GM23248 (cell line): Measurements from ENCODE around the gene ACO2. TPM values are rescaled to one million over a fixed set of nuclear protein-coding genes. Genes with fewer than 3 reads are reported as not detected.

Experiments
- DNase-seq: peaks from one replicate; pipeline ENCODE4 v3.0.0-alpha.2; 2015
- H2AFZ ChIP-seq: fragments of 200-600 bp; sonication (generic); 2 replicates; pipeline ENCODE4 v1.6.1; 2016; ENCODE audit warnings: antibody characterized with exemption
- H3F3A ChIP-seq: fragments of 200-600 bp; sonication (generic); 2 replicates; pipeline ENCODE4 v1.6.1; 2016; ENCODE audit warnings: mild to moderate bottlenecking, antibody characterized with exemption, mixed run types; ENCODE audit not compliant: insufficient read depth
- H3K27ac ChIP-seq: fragments of 200-600 bp; sonication (generic); 2 replicates; pipeline ENCODE4 v1.5.1; 2016; ENCODE audit warnings: mild to moderate bottlenecking
- H3K27me3 ChIP-seq: fragments of 200-600 bp; sonication (generic); replicated peaks from 2 replicates; pipeline ENCODE4 v1.6.1; 2016; ENCODE audit warnings: mild to moderate bottlenecking; ENCODE audit not compliant: insufficient read depth
- H3K36me3 ChIP-seq: fragments of 200-600 bp; sonication (generic); 2 replicates; pipeline ENCODE4 v1.6.1; 2016; ENCODE audit warnings: low read depth, mild to moderate bottlenecking
- H3K4me1 ChIP-seq: fragments of 200-600 bp; sonication (generic); 2 replicates; pipeline ENCODE4 v1.6.1; 2016; ENCODE audit warnings: mild to moderate bottlenecking; ENCODE audit not compliant: insufficient read depth
- H3K4me2 ChIP-seq: fragments of 200-600 bp; sonication (generic); one replicate; pipeline ENCODE4 v1.6.1; 2016; ENCODE audit warnings: mild to moderate bottlenecking; ENCODE audit not compliant: unreplicated experiment
- H3K4me3 ChIP-seq: fragments of 200-600 bp; sonication (generic); 2 replicates; pipeline ENCODE4 v1.5.1; 2016; ENCODE audit warnings: mild to moderate bottlenecking
- H3K79me2 ChIP-seq: fragments of 200-600 bp; sonication (generic); 2 replicates; pipeline ENCODE4 v1.6.1; 2016; ENCODE audit warnings: mild to moderate bottlenecking; ENCODE audit not compliant: insufficient read depth
- H3K9ac ChIP-seq: fragments of 200-600 bp; sonication (generic); 2 replicates; pipeline ENCODE4 v1.6.1; 2016; ENCODE audit warnings: mild to moderate bottlenecking
- H3K9me2 ChIP-seq: fragments of 200-600 bp; sonication (generic); 2 replicates; pipeline ENCODE4 v1.6.1; 2016; ENCODE audit warnings: mixed run types, mild to moderate bottlenecking, moderate library complexity; ENCODE audit not compliant: insufficient read depth
- H3K9me3 ChIP-seq: fragments of 200-600 bp; sonication (generic); one replicate; pipeline ENCODE4 v1.6.1; 2017; ENCODE audit warnings: low read depth
- H4K20me1 ChIP-seq: fragments of 200-600 bp; sonication (generic); 2 replicates; pipeline ENCODE4 v1.6.0; 2016; ENCODE audit not compliant: insufficient read depth
- EZH2 ChIP-seq: fragments of 200-600 bp; sonication (generic); IDR thresholded peaks from 2 replicates; pipeline ENCODE4 v1.6.1; 2018; ENCODE audit warnings: antibody characterized with exemption, mild to moderate bottlenecking; ENCODE audit not compliant: insufficient read depth, poor library complexity, severe bottlenecking
- EZH2phosphoT487 ChIP-seq: fragments of 200-600 bp; sonication (generic); IDR thresholded peaks from 2 replicates; pipeline ENCODE4 v1.6.1; 2018; ENCODE audit warnings: antibody characterized with exemption, moderate library complexity, mild to moderate bottlenecking, low read depth; ENCODE audit not compliant: insufficient read depth
- WGBS, 2 experiments: methylation state at CpG; one replicate each; pipeline ENCODE4 v1.1.6; 2015 to 2017; ENCODE audit warnings: low lambda C conversion rate in 2 of 2, low coverage in 1 of 2; ENCODE audit errors: missing lambda C conversion rate in 2 of 2; 5-methylcytosine and 5-hydroxymethylcytosine counted together
- in situ Hi-C: fragments of 300-500 bp; cut with MboI; formaldehyde crosslinking; loops from 2 replicates; pipeline ENCODE4 v1.15.0; 2020
- polyA plus RNA-seq: library from polyadenylated mRNA; unstranded; fragments of >200 nt; fragmentation: Nextera tagmentation; extraction: Ambion mirVana; gene quantifications from 2 replicates; pipeline ENCODE4 v1.2.1, GENCODE V29; 2016
- total RNA-seq: library from RNA; depleted of rRNA; stranded (reverse); fragments of >200 nt; shearing (Covaris generic); gene quantifications from 2 replicates; pipeline ENCODE4 v1.2.3, GENCODE V29; 2014

ACO2 gene
- total and polyA plus RNA-seq, 2 experiments from 2014 or later = 41.5 to 68.7 TPM

- H3K9me3 ChIP-seq = no peaks in the 10 kb centered on the region
- H3K9me2 ChIP-seq = no peaks in the 10 kb centered on the region
- no peaks in the 10 kb centered on the region for H4K20me1 ChIP-seq
- no peaks in the 10 kb centered on the region for H3K27me3 ChIP-seq
- peaks cover 5% of the 10 kb centered on the region; the same call in 1 of the 2 replicates for H3K4me1 ChIP-seq
- no peaks in the 10 kb centered on the region for H3F3A ChIP-seq
- no peaks in the 10 kb centered on the region for H3K36me3 ChIP-seq
- H2AFZ ChIP-seq = no peak overlapping the region
- peak; percentile 12 for DNase-seq
- no peak overlapping the region for H3K4me2 ChIP-seq
- no peak for TF ChIP-seq EZH2phosphoT487
- TF ChIP-seq EZH2 = no peak
- no peak overlapping the region for H3K27ac ChIP-seq
- in situ Hi-C loops = no loop called here
- H3K9ac ChIP-seq = no peak overlapping the region
- H3K79me2 ChIP-seq = peaks cover 63% of the 10 kb centered on the region
- 55 to 59% methylated on average over 6 of the region's 6 CpGs for WGBS, 2 experiments
- H3K4me3 ChIP-seq = no peak overlapping the region
Measured at GRCh38 chr22:41498303-41498835, 29.5 kb downstream of the ACO2 start.

DNA sequence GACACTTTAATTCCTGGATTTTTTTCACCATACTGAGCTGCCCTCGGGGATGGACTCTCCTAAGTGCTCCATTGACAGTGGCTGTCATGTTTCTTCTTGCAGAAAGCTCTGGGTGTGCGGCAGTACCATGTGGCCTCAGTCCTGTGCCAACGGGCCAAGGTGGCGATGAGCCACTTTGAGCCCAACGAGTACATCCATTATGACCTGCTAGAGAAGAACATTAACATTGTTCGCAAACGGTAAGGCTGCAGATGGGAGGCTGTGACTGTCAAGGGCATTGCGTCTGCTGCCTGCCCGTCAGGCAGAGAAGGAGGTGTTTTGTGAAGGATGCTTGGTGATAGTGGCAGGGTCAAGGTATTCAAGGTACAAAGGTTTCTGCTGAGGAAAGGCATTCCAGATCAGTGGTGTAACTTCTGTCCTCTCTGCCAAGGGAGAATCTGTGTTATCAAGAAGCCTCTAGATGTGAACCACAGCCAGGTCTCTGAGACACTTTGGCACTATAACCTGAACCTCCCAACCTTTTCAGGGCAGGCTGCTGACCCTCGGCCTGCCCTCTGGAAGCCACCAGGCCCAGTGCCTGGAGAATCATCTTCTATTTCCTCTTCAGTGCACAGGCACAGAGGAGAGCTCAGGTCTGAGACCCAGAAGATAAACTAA is 30.8 kb downstream of the ACO2 start:
- H3K79me2 ChIP-seq = peaks cover 51% of the 10 kb centered on the region
- no peak overlapping the region for H3K9ac ChIP-seq
- TF ChIP-seq EZH2 (no peak), EZH2phosphoT487 (no peak)
- H3K4me3 ChIP-seq = no peak overlapping the region
- in situ Hi-C loops = no loop called here
- no peaks in the 10 kb centered on the region for H3K9me2 ChIP-seq
- H2AFZ ChIP-seq = no peak overlapping the region
- no peak overlapping the region for H3K27ac ChIP-seq
- H3K4me2 ChIP-seq = no peak overlapping the region
- no peaks in the 10 kb centered on the region for H3K36me3 ChIP-seq
- H3K9me3 ChIP-seq = no peaks in the 10 kb centered on the region
- no peaks in the 10 kb centered on the region for H4K20me1 ChIP-seq
- no peaks in the 10 kb centered on the region for H3F3A ChIP-seq
- 92 to 93% methylated on average over 10 of the region's 10 CpGs for WGBS, 2 experiments
- peaks cover 8% of the 10 kb centered on the region; the same call in 1 of the 2 replicates for H3K4me1 ChIP-seq
- DNase-seq = no peak
- H3K27me3 ChIP-seq = no peaks in the 10 kb centered on the region

DNA sequence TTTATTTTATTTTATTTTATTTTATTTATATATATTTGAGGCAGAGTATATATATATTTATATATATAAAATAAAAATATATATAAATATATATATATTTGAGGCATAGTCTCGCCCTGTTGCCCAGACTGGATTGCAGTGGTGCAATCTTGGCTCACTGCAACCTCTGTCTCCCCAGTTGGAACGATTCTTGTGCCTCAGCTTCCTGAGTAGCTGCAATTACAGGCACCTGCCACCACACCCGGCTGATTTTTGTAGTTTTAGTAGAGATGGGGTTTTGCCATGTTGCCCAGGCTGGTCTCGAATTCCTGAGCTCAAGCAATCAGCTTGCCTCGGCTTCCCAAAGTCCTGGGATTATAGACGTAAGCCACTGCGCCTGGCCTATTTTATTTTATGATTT is 31.4 kb downstream of the ACO2 start:
- no peak overlapping the region for H3K4me3 ChIP-seq
- WGBS, 2 experiments = 87 to 93% methylated on average over 7 of the region's 7 CpGs
- H3K9me3 ChIP-seq = no peaks in the 10 kb centered on the region
- H3K4me1 ChIP-seq = peaks cover 8% of the 10 kb centered on the region; the same call in 1 of the 2 replicates
- H3K79me2 ChIP-seq = peaks cover 47% of the 10 kb centered on the region
- no peaks in the 10 kb centered on the region for H3K9me2 ChIP-seq
- no peak overlapping the region for H3K27ac ChIP-seq
- DNase-seq = no peak
- no peaks in the 10 kb centered on the region for H3F3A ChIP-seq
- H3K9ac ChIP-seq = no peak overlapping the region
- in situ Hi-C loops = no loop called here
- no peak overlapping the region for H3K4me2 ChIP-seq
- no peak for TF ChIP-seq EZH2phosphoT487
- no peak for TF ChIP-seq EZH2
- no peaks in the 10 kb centered on the region for H3K36me3 ChIP-seq
- no peak overlapping the region for H2AFZ ChIP-seq
- H4K20me1 ChIP-seq = no peaks in the 10 kb centered on the region
- H3K27me3 ChIP-seq = no peaks in the 10 kb centered on the region

DNA sequence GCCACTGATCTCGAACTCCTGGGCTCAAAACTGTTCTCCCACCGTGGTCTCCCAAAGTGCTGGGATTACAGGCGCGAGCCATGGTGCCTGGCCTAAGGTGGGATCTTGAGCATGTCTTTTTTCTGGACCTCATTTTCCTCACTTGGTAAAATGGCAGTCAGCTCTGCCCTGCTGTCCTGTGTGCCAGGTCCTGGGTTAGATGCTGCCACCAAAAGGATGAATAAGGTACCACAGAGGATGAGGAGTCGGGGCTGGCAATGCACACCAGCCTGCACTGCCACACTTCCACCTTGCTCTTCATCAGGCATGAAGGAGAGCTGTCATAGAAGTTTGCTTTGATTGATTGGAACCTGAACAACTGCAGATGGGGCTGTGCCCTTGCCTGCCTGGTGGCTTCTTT is 32.3 kb downstream of the ACO2 start:
- in situ Hi-C loops = no loop called here
- Histone ChIP-seq H4K20me1 (no peaks in the 10 kb centered on the region), H3K27ac (no peak overlapping the region), H3K4me2 (no peak overlapping the region), H3F3A (no peaks in the 10 kb centered on the region), H3K36me3 (no peaks in the 10 kb centered on the region), H3K9me3 (no peaks in the 10 kb centered on the region), H3K4me3 (no peak overlapping the region), H2AFZ (no peak overlapping the region), H3K9me2 (no peaks in the 10 kb centered on the region), H3K9ac (no peak overlapping the region), H3K4me1 (peaks cover 8% of the 10 kb centered on the region; the same call in 1 of the 2 replicates), H3K79me2 (peaks cover 38% of the 10 kb centered on the region), H3K27me3 (no peaks in the 10 kb centered on the region)
- DNase-seq = peak; percentile 30
- TF ChIP-seq EZH2phosphoT487 (no peak), EZH2 (no peak)
- 76 to 88% methylated on average over 5 of the region's 5 CpGs for WGBS, 2 experiments
